Hepatocyte (in vitro differentiated cells): ENCODE measurements around the gene CIITA. TPM values are rescaled to one million over a fixed set of nuclear protein-coding genes. Genes with fewer than 3 reads are reported as not detected.

Experiments
- DNase-seq: peaks from one replicate; pipeline ENCODE4 v3.0.0-alpha.2; 2016; ENCODE audit warnings: low spot score
- H2AFZ ChIP-seq: fragments of 200-600 bp; sonication (generic); 2 replicates; pipeline ENCODE4 v1.6.0; 2016; ENCODE audit warnings: antibody characterized with exemption, mild to moderate bottlenecking
- H3K27ac ChIP-seq: fragments of 200-600 bp; sonication (generic); 2 replicates; pipeline ENCODE4 v1.5.1; 2016; ENCODE audit warnings: mild to moderate bottlenecking
- H3K27me3 ChIP-seq: fragments of 200-600 bp; sonication (generic); 2 replicates; pipeline ENCODE4 v1.6.1; 2016
- H3K36me3 ChIP-seq: fragments of 200-600 bp; sonication (generic); replicated peaks from 2 replicates; pipeline ENCODE4 v1.5.1; 2016; ENCODE audit warnings: low read depth; ENCODE audit not compliant: insufficient read depth
- H3K4me1 ChIP-seq: fragments of 200-600 bp; sonication (generic); 2 replicates; pipeline ENCODE4 v1.5.1; 2016; ENCODE audit warnings: mild to moderate bottlenecking, moderate library complexity; ENCODE audit not compliant: insufficient read depth
- H3K4me2 ChIP-seq: fragments of 200-600 bp; sonication (generic); 2 replicates; pipeline ENCODE4 v1.6.0; 2016
- H3K4me3 ChIP-seq: fragments of 200-600 bp; sonication (generic); 2 replicates; pipeline ENCODE4 v1.5.1; 2016; ENCODE audit warnings: mild to moderate bottlenecking
- H3K79me2 ChIP-seq: fragments of 200-600 bp; sonication (generic); 2 replicates; pipeline ENCODE4 v1.6.0; 2017; ENCODE audit warnings: mild to moderate bottlenecking
- H3K9me2 ChIP-seq: fragments of 200-600 bp; sonication (generic); replicated peaks from 2 replicates; pipeline ENCODE4 v1.6.0; 2017; ENCODE audit warnings: mild to moderate bottlenecking; ENCODE audit not compliant: insufficient read depth
- H3K9me3 ChIP-seq: fragments of 200-600 bp; sonication (generic); 2 replicates; pipeline ENCODE4 v1.5.1; 2016; ENCODE audit warnings: low read depth, mild to moderate bottlenecking
- H4K20me1 ChIP-seq: fragments of 200-600 bp; sonication (generic); 2 replicates; pipeline ENCODE4 v1.6.0; 2016; ENCODE audit warnings: mild to moderate bottlenecking; ENCODE audit not compliant: insufficient read depth, poor library complexity, severe bottlenecking
- EZH2 ChIP-seq: fragments of 200-600 bp; sonication (generic); IDR thresholded peaks from 2 replicates; pipeline ENCODE4 v1.6.1; 2016; ENCODE audit warnings: antibody characterized with exemption, mild to moderate bottlenecking, borderline replicate concordance
- EZH2phosphoT487 ChIP-seq: fragments of 200-600 bp; sonication (generic); IDR thresholded peaks from one replicate; pipeline ENCODE4 v1.6.1; 2018; ENCODE audit warnings: antibody characterized with exemption, mild to moderate bottlenecking, low read depth, moderate library complexity; ENCODE audit not compliant: unreplicated experiment, severe bottlenecking
- WGBS: methylation state at CpG from one replicate; pipeline ENCODE4 v1.1.6; 2016; ENCODE audit warnings: low lambda C conversion rate; ENCODE audit errors: missing lambda C conversion rate; 5-methylcytosine and 5-hydroxymethylcytosine counted together
- polyA plus RNA-seq: library from polyadenylated mRNA; unstranded; fragments of >200 nt; fragmentation: Nextera tagmentation; extraction: Ambion mirVana; gene quantifications from 2 replicates; pipeline ENCODE4 v1.2.1, GENCODE V29; 2016
- total RNA-seq: library from RNA; depleted of rRNA; stranded (reverse); fragments of >200 nt; gene quantifications from 2 replicates; pipeline ENCODE4 v1.2.3, GENCODE V29; 2014
- TF ChIP-seq, protein P1 (sequence below): fragments of 200-600 bp; sonication (generic); IDR thresholded peaks from 2 replicates; pipeline ENCODE4 v1.5.1; 2016; ENCODE audit warnings: antibody characterized with exemption, mild to moderate bottlenecking; ENCODE audit not compliant: poor library complexity

Gene CIITA
- total and polyA plus RNA-seq, 2 experiments from 2014 or later, result 1.1 TPM; not detected in 1

DNA sequence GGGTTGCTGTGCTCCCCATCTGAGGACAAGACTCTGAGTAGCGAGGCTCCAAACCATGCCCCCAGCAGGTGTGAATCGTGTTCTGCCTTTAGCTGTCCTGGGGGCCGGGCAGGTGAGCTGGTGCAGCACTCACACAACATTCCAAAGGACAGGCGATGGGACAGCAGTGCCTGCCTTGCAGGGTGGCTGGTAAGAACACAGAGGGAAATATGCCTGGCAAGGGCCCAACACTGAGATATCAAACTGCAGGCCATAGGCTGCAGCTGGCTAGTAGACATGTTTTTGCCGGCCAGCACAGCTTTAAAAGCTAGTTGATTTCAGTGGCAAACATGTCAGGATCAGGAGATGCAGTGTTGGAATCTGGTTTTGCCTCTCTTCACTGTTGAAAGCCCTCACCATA lies 91.0 kb downstream of the CIITA start:
- H3K4me1 ChIP-seq, result peaks cover 9% of the 10 kb centered on the region
- TF ChIP-seq, protein P1, sequence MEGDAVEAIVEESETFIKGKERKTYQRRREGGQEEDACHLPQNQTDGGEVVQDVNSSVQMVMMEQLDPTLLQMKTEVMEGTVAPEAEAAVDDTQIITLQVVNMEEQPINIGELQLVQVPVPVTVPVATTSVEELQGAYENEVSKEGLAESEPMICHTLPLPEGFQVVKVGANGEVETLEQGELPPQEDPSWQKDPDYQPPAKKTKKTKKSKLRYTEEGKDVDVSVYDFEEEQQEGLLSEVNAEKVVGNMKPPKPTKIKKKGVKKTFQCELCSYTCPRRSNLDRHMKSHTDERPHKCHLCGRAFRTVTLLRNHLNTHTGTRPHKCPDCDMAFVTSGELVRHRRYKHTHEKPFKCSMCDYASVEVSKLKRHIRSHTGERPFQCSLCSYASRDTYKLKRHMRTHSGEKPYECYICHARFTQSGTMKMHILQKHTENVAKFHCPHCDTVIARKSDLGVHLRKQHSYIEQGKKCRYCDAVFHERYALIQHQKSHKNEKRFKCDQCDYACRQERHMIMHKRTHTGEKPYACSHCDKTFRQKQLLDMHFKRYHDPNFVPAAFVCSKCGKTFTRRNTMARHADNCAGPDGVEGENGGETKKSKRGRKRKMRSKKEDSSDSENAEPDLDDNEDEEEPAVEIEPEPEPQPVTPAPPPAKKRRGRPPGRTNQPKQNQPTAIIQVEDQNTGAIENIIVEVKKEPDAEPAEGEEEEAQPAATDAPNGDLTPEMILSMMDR, result no peak
- no peak for TF ChIP-seq EZH2phosphoT487
- no peak for TF ChIP-seq EZH2
- H3K4me2 ChIP-seq, result no peak overlapping the region
- H3K79me2 ChIP-seq, result peaks cover 8% of the 10 kb centered on the region
- no peaks in the 10 kb centered on the region for H3K9me2 ChIP-seq
- H4K20me1 ChIP-seq, result no peaks in the 10 kb centered on the region
- H3K27ac ChIP-seq, result no peak overlapping the region
- no peak overlapping the region for H3K4me3 ChIP-seq
- DNase-seq, result no peak
- H2AFZ ChIP-seq, result no peak overlapping the region
- 81% methylated on average over 5 of the region's 5 CpGs for WGBS
- H3K27me3 ChIP-seq, result no peaks in the 10 kb centered on the region
- H3K9me3 ChIP-seq, result no peaks in the 10 kb centered on the region
- H3K36me3 ChIP-seq, result peaks cover 2% of the 10 kb centered on the region

DNA sequence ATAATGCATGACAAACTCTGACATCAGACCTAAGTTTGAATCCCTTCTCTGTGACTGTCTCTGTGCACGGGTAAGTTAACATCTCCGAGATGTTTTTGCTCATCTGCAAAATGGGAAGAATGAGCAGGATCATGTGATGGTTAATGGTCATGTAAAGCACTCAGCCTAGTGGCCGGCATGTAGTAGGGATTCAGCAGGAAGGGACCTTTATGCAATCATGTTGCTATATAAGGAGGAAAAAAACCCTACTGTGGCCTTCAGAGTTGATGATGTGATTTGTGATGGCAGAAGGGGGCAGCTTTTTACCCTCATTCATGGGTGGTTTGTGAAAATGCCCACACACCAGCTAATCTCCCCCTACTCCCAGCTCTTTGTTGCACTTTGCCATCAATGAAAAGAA lies 91.5 kb downstream of the CIITA start:
- Histone ChIP-seq H3K9me3 (no peaks in the 10 kb centered on the region), H4K20me1 (no peaks in the 10 kb centered on the region), H3K27me3 (no peaks in the 10 kb centered on the region), H2AFZ (no peak overlapping the region), H3K9me2 (no peaks in the 10 kb centered on the region), H3K4me2 (no peak overlapping the region), H3K4me3 (no peak overlapping the region), H3K4me1 (peaks cover 9% of the 10 kb centered on the region), H3K79me2 (peaks cover 8% of the 10 kb centered on the region), H3K27ac (no peak overlapping the region), H3K36me3 (no peaks in the 10 kb centered on the region)
- WGBS, result 95% methylated on average over 3 of the region's 3 CpGs
- DNase-seq, result no peak
- TF ChIP-seq EZH2, result no peak
- TF ChIP-seq, protein P1, result no peak
- no peak for TF ChIP-seq EZH2phosphoT487

DNA sequence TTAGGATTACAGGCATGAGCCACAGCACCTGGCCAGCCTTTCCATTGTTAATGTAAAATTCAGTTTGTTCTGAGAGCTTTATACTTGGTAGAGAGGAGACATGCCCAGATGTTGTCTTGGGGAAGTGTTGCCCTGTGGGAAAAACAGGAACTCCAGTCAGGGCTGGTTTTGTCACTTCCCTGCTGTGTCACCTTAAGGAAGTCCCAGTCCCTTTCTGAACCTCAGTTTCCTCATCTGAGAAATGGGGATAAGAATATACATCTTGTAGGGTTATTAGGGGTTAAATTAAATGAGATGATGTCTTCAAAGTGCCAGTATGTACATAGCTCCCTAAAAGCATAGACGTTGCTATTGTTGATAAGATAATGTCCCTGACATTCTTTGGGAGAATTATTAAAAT lies 92.6 kb downstream of the CIITA start:
- Histone ChIP-seq H3K27me3 (no peaks in the 10 kb centered on the region), H3K4me2 (no peak overlapping the region), H3K36me3 (no peaks in the 10 kb centered on the region), H3K4me3 (no peak overlapping the region), H4K20me1 (no peaks in the 10 kb centered on the region), H3K4me1 (peaks cover 4% of the 10 kb centered on the region), H3K9me2 (no peaks in the 10 kb centered on the region), H3K79me2 (peaks cover 7% of the 10 kb centered on the region), H3K9me3 (no peaks in the 10 kb centered on the region), H3K27ac (no peak overlapping the region), H2AFZ (no peak overlapping the region)
- WGBS, result 50% methylated on average over 1 of the region's 1 CpG
- no peak for DNase-seq
- TF ChIP-seq EZH2, result no peak
- TF ChIP-seq EZH2phosphoT487, result no peak
- TF ChIP-seq, protein P1, result no peak

DNA sequence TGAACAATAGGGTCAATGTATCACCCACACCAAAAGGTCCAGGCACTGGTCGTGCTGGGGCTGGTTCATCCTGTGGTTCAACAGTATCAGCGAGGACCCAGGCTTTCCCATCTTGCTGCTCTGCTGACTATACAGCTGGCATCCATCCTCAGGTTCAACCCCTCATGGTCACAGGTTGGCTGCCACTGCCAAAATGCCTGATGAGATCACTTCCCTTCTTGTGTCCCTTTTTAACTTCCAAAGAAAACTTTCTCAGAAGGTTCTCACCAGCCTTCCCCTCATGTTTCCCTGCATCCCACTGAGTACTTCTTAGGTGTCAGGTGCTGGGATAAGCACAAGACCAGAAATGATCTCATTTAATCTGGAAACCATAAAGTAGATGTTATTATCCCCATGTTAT lies 93.1 kb downstream of the CIITA start:
- Histone ChIP-seq H3K4me2 (no peak overlapping the region), H3K9me3 (no peaks in the 10 kb centered on the region), H2AFZ (no peak overlapping the region), H3K9me2 (no peaks in the 10 kb centered on the region), H3K27ac (no peak overlapping the region), H3K4me1 (peaks cover 4% of the 10 kb centered on the region), H3K27me3 (no peaks in the 10 kb centered on the region), H3K4me3 (no peak overlapping the region), H3K36me3 (no peaks in the 10 kb centered on the region), H4K20me1 (no peaks in the 10 kb centered on the region), H3K79me2 (peaks cover 3% of the 10 kb centered on the region)
- DNase-seq, result no peak
- 98% methylated on average over 2 of the region's 2 CpGs for WGBS
- TF ChIP-seq EZH2 (no peak), EZH2phosphoT487 (no peak)
- TF ChIP-seq, protein P1, result no peak
